GM19240 (cell line): ENCODE data around the gene PXT1.
A peak's percentile ranks its signal among the peaks of the same experiment; 100 is the strongest.
"Not testable (repeated sequence)": the region's sequence is repeated elsewhere in the genome, so short reads cannot be mapped to it uniquely, and the experiment has no call there.

Experiments
- DNase-seq: peaks from one replicate; pipeline ENCODE4 v3.0.0; 2011; ENCODE audit warnings: low spot score; ENCODE audit not compliant: insufficient read length

PXT1 gene

GRCh38 chr6:36444470-36444869 is 1.8 kb upstream of the PXT1 start:
- no peak for DNase-seq

- no peak for DNase-seq
Measured at GRCh38 chr6:36443471-36444428, 1.1 kb upstream of the PXT1 start.

GRCh38 chr6:36442103-36442670 is 467 bp downstream of the PXT1 start:
- no peak for DNase-seq

DNA sequence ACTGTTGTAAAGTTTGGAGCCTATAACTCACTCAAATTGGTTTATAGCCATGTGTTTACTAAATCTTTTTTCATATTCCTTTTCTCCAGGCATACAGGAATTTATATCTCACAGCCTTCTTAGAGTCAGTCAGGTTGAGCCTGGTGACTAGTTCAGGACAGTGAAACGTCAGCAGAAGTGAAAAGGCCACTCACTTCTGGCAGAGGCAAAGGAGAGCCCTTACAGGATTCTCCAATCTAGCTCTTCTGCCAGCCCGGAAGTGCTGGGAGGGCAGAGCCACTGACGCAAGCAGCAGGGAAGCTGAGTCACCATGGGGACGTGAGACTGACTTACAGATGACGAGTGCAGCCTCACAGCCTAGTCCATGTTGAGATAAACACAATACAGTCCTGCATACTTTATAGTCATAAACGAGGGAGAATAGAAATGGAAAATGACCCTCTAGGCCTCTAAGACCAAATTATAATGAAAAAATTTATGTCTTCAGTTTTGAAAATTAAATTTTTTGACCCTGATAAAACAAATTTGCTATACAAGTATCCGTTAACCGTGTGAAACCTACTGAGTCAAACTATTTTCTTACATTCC is 1.3 kb downstream of the PXT1 start:
- peak; percentile 81 for DNase-seq

DNA sequence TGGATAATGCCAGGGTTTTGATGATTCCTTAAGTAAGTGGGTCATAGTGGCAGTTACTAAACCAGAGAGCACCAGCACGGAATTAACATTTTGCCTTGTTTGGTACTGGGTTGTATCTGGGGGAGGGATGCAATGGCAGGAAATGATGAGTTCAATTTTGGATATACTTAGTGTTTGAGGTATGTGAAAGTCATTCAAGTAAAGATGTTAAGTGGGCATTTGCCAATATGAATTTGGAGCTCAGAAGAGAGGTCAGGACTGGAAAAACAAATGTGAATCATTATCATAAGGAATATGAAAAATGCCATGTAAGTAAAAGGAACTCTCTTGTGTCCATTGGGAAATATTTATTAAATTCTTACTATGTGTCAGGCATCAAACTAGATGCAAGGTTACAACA is 6.2 kb downstream of the PXT1 start:
- DNase-seq = no peak

- DNase-seq = no peak
Measured at GRCh38 chr6:36432151-36432671, 10.4 kb downstream of the PXT1 start.

GRCh38 chr6:36431197-36431596 is 11.5 kb downstream of the PXT1 start:
- no peak for DNase-seq

DNA sequence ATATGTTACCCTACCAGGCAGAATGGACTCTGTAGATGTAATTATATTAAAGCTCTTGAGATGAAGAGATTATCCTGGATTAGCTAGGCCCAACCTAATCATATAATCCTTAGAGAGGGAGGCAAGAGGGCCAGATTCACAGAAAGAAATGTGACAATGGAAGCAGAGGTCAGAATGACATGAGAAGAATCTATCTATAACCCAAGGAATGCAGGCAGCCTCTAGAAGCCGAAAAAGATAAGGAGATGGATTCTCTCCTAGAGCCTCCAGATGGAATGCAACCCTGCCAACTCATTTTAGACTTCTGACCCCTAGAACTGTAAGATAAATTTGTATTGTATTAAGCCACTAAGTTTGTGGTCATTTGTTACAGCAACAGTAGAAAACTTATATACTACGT is 12.3 kb downstream of the PXT1 start:
- DNase-seq = no peak

DNA sequence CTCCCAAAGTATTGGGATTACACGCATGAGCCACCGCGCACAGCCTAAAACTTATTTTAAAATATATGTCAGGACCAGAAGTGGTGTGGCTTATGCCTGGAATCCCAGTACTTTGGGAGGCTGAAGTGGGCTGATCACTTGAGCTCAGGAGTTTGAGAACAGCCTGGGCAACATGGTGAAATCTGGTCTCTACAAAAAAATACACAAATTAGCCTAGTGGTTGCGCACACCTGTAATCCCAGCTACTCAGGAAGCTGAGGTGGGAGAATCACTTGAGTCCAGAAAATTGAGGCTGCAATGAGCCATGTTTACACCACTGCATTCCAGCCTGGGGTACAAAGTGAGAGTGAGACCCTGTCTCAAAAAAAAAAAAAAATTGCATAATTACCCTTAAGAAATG is 13.7 kb downstream of the PXT1 start:
- no peak for DNase-seq

GRCh38 chr6:36426622-36427021 is 16.0 kb downstream of the PXT1 start:
- DNase-seq = no peak

- peak; percentile 86 for DNase-seq
Measured at GRCh38 chr6:36423101-36423824, 19.4 kb downstream of the PXT1 start.

DNA sequence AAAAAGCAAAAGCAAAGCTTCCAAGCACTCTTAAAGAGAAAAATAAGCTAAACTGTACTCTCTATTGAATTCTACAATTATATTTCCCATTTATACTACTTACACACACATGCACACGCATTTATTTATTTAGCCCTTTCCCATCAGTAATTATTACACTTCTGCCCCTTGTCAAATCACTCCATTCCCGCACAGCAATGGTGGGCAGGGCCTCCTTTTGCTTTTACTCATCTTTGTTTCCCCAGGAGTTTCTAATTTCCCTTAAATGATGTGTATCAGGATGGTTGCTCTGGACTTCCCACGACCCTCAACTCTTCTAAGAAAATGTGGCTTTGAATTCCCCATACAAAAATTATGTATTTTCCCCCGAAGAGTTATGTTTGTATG is 19.9 kb downstream of the PXT1 start:
- no peak for DNase-seq

GRCh38 chr6:36419310-36419709 is 23.3 kb downstream of the PXT1 start:
- no peak for DNase-seq

- DNase-seq = no peak
Measured at GRCh38 chr6:36418558-36418957, 24.1 kb downstream of the PXT1 start.

DNA sequence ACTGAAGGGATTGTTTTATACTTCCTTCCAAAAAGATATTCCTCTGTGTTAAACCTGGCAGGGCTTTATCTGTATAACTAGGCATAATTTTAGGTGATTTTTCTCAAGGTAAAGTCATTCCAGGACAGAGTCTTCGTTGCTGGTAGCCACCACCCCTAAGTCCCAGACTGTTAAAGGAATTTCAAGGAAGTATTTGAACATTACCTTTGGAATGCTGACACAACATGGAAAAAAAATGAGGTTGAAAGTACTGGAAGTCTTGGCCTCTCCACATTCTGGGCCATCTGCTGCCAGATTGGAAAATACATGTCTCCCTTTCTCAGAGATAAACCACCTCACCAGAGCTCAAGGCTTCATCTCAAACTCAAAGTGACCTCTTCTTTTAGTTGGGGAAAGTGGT is 28.2 kb downstream of the PXT1 start:
- no peak for DNase-seq

DNA sequence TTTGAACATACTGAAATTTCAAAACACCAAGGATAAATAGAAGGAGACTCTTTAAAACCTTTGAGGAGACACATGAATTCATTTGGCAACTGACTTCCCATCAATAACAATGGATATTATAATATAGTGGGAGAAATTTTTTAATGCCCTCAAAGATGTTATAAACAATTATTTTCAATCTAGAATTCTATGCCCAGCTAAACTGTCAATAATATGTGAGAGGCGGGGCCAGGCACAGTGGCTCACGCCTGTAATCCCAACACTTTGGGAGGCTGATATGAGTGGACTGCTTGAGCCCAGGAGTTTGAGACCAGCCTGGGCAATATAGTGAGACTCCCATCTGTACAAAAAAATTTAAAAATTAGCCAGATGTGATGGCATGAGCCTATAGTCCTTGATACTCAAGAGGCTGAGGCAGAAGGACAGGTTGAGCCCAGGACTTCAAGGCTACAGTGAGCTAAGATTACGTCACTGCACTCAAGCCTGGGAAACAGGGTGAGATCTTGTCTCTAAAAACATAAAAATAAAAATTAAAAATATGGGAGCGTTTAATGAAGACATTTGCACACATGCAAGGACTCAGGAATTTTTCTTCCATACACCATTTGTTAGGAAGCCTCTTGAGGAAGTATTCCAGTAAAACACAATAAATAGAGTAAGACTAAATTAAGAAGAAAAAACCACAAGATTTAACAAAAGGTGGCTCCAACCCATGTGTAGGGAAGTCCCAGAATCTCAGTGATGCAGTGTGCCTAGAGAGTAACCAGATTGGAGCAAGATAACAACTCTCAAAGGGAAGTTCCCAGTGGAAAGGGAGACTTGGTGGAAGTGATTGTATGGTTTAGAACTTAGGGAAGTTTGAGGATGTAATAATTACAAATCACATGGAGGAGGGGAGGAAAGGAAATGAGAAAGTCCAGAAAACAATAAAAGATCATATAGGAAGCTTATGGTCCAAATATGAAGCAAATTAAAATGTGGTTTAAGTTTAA is 28.9 kb downstream of the PXT1 start:
- DNase-seq = no peak

- not testable (repeated sequence) for DNase-seq
Measured at GRCh38 chr6:36409718-36410117, 32.9 kb downstream of the PXT1 start.

- no peak for DNase-seq
Measured at GRCh38 chr6:36404164-36404563, 38.5 kb downstream of the PXT1 start.

DNA sequence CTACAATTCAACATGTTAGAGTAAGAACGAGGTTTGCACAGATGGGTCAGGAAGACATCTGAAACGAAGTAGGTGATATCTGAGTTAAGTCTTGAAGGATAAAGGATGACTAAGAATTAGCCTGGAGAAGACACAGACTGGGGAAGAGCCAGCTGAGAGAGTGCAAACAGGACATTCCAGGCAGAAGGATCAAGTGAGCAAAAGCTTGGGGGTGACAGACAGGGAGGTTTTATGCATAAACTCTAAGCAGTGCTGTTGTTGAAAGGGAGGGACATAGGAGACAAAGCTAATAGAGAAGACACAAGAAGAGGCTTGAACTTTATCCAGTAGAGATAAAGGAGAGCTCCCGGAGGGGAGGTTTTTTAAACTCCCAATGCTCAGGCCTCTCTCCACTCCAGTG is 40.2 kb downstream of the PXT1 start:
- DNase-seq = no peak

DNA sequence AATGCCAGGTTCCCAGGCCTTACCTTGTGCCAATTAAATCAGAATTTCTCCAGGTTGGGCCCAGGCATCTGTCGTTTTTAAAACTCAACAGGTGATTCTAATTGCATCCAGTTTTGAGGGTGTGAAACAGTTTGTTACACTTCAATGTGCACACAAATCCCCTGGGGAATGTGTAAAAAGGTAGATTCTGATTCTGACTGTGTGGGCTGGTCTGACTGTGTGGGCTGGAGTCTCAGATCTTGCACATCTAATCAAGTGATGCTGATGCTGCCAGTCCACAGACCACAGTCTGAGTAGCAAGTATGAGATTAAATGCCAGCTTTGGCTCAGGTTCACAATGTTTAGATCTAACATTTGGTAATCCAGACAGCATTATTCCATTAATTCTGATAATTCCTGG is 42.7 kb downstream of the PXT1 start:
- no peak for DNase-seq
